Activated CD8-positive, alpha-beta memory T cell treated with anti-CD3 and anti-CD28 coated beads, Interleukin-2, amount 50 U/mL, for 1 hour (primary cell): ENCODE results near the gene SAMM50.

Source experiments
- DNase-seq: peaks from one replicate; pipeline ENCODE4 v3.0.0-alpha.2; 2020; ENCODE audit errors: extremely low read depth

The SAMM50 gene

GRCh38 chr22:43976861-43977795, 21.9 kb downstream of the SAMM50 start:
- no peak for DNase-seq

GRCh38 chr22:43978558-43978957, 23.3 kb downstream of the SAMM50 start:
- DNase-seq, result no peak

GRCh38 chr22:43980579-43980978, 25.3 kb downstream of the SAMM50 start:
- no peak for DNase-seq

GRCh38 chr22:43980996-43981395, 25.8 kb downstream of the SAMM50 start:
- no peak for DNase-seq

- no peak for DNase-seq
Observed at GRCh38 chr22:43983808-43984207, 28.6 kb downstream of the SAMM50 start.

- DNase-seq, result no peak
Observed at GRCh38 chr22:43985532-43985931, 30.3 kb downstream of the SAMM50 start.

- no peak for DNase-seq
Observed at GRCh38 chr22:43988116-43988820, 33.0 kb downstream of the SAMM50 start.

- DNase-seq, result no peak
Observed at GRCh38 chr22:43988960-43989359, 33.7 kb downstream of the SAMM50 start.

GRCh38 chr22:43990044-43990443, 34.8 kb downstream of the SAMM50 start:
- no peak for DNase-seq

- no peak for DNase-seq
Observed at GRCh38 chr22:43991316-43992020, 36.2 kb downstream of the SAMM50 start.

GRCh38 chr22:43992331-43992821, 37.1 kb downstream of the SAMM50 start:
- DNase-seq, result no peak

GRCh38 chr22:43993072-43993760, 38.0 kb downstream of the SAMM50 start:
- DNase-seq, result no peak

- no peak for DNase-seq
Observed at GRCh38 chr22:43994006-43994405, 38.8 kb downstream of the SAMM50 start.

GRCh38 chr22:43994416-43994815, 39.2 kb downstream of the SAMM50 start:
- DNase-seq, result no peak

GRCh38 chr22:43995057-43995685, 39.9 kb downstream of the SAMM50 start:
- DNase-seq, result no peak

GRCh38 chr22:43995798-43996169, 40.5 kb downstream of the SAMM50 start:
- no peak for DNase-seq

- peak; percentile 36 for DNase-seq
Observed at GRCh38 chr22:43996170-43996980, 41.1 kb downstream of the SAMM50 start.

- DNase-seq, result no peak
Observed at GRCh38 chr22:43996981-43997265, 41.7 kb downstream of the SAMM50 start.

GRCh38 chr22:43998679-43999264, 43.5 kb downstream of the SAMM50 start:
- no peak for DNase-seq

GRCh38 chr22:43999378-43999777, 44.1 kb downstream of the SAMM50 start:
- no peak for DNase-seq
